NT2/D1 (cell line): ENCODE measurements around the gene OGFOD3.
"Not testable (repeated sequence)": the region's sequence is repeated elsewhere in the genome, so short reads cannot be mapped to it uniquely, and the experiment has no call there.

Source experiments
- SUZ12 ChIP-seq: IDR thresholded peaks from 2 replicates; pipeline ENCODE4 v1.6.1; 2011; ENCODE audit not compliant: insufficient read length, insufficient read depth; ENCODE audit errors: extremely low read depth
- YY1 ChIP-seq: IDR thresholded peaks from 2 replicates; pipeline ENCODE4 v1.6.1; 2011; ENCODE audit not compliant: insufficient read length, insufficient read depth
- ZNF274 ChIP-seq: IDR thresholded peaks from 2 replicates; pipeline ENCODE4 v1.6.1; 2011; ENCODE audit warnings: mild to moderate bottlenecking, low read depth, low read length

GRCh38 chr17:82347994-82348393 is 70.4 kb downstream of the OGFOD3 start:
- not testable (repeated sequence) for TF ChIP-seq ZNF274, YY1, SUZ12
